NOMO-1 treated with DMSO at 0.1 percent for 48 hours (cell line): ENCODE measurements around the gene LIX1L.

Experiments
- DNase-seq: peaks from one replicate; lab custom pipeline; 2025; ENCODE audit not compliant: unreplicated experiment; lab: John Stamatoyannopoulos, UW

Gene LIX1L

GRCh38 chr1:145985502-145986439 lies 28.0 kb upstream of the LIX1L start:
- peak; percentile 82 for DNase-seq

- DNase-seq: no peak
Observed at GRCh38 chr1:145985129-145985501, 27.3 kb upstream of the LIX1L start.

- no peak for DNase-seq
Observed at GRCh38 chr1:145983960-145984830, 26.4 kb upstream of the LIX1L start.

- no peak for DNase-seq
Observed at GRCh38 chr1:145983206-145983675, 25.4 kb upstream of the LIX1L start.

- DNase-seq: no peak
Observed at GRCh38 chr1:145982010-145982723, 24.4 kb upstream of the LIX1L start.

- DNase-seq: no peak
Observed at GRCh38 chr1:145980457-145980994, 22.7 kb upstream of the LIX1L start.

GRCh38 chr1:145979746-145980456 lies 22.1 kb upstream of the LIX1L start:
- DNase-seq: peak; percentile 90

- DNase-seq: peak; percentile 97
Observed at GRCh38 chr1:145978854-145979745, 21.3 kb upstream of the LIX1L start.

- DNase-seq: no peak
Observed at GRCh38 chr1:145978471-145978853, 20.6 kb upstream of the LIX1L start.

- DNase-seq: peak; percentile 83
Observed at GRCh38 chr1:145977486-145978470, 20.0 kb upstream of the LIX1L start.

GRCh38 chr1:145977016-145977415 lies 19.2 kb upstream of the LIX1L start:
- DNase-seq: no peak

GRCh38 chr1:145975216-145975615 lies 17.4 kb upstream of the LIX1L start:
- DNase-seq: no peak

- no peak for DNase-seq
Observed at GRCh38 chr1:145974721-145975120, 16.9 kb upstream of the LIX1L start.

GRCh38 chr1:145972580-145972979 lies 14.8 kb upstream of the LIX1L start:
- no peak for DNase-seq

- no peak for DNase-seq
Observed at GRCh38 chr1:145967288-145967687, 9.5 kb upstream of the LIX1L start.

GRCh38 chr1:145965119-145965744 lies 7.4 kb upstream of the LIX1L start:
- DNase-seq: no peak

GRCh38 chr1:145964328-145965118 lies 6.7 kb upstream of the LIX1L start, which contains the start of the genes ANKRD34A and POLR3GL:
TSS of gene ANKRD34A (minus strand) at chr1:145964575. CDS start at chr1:145961759, 2,816 bp downstream.
TSS of gene POLR3GL (plus strand) at chr1:145964690. CDS start at chr1:145974866, 10,176 bp downstream.
- DNase-seq: peak; percentile 93
